Panc1 (cell line): ENCODE measurements around the gene SNRNP27.

Experiments
- CTCF ChIP-seq: fragments of 450-650 bp; IDR thresholded peaks from 2 replicates; pipeline ENCODE4 v1.5.1; 2017; ENCODE audit warnings: mild to moderate bottlenecking
- SIN3A ChIP-seq: IDR thresholded peaks from 2 replicates; pipeline ENCODE4 v1.6.1; 2012; ENCODE audit warnings: low read depth, mild to moderate bottlenecking, low read length, moderate library complexity, borderline replicate concordance; ENCODE audit not compliant: insufficient read depth
- TF ChIP-seq, protein P1 (sequence below), 2 experiments: IDR thresholded peaks; 2 replicates each; pipeline ENCODE4 v1.6.1; 2011 to 2012; ENCODE audit warnings: low read depth in 2 of 2, control low read depth in 1 of 2, low read length in 1 of 2, mild to moderate bottlenecking in 1 of 2, moderate library complexity in 1 of 2; ENCODE audit not compliant: insufficient read depth in 1 of 2

DNA sequence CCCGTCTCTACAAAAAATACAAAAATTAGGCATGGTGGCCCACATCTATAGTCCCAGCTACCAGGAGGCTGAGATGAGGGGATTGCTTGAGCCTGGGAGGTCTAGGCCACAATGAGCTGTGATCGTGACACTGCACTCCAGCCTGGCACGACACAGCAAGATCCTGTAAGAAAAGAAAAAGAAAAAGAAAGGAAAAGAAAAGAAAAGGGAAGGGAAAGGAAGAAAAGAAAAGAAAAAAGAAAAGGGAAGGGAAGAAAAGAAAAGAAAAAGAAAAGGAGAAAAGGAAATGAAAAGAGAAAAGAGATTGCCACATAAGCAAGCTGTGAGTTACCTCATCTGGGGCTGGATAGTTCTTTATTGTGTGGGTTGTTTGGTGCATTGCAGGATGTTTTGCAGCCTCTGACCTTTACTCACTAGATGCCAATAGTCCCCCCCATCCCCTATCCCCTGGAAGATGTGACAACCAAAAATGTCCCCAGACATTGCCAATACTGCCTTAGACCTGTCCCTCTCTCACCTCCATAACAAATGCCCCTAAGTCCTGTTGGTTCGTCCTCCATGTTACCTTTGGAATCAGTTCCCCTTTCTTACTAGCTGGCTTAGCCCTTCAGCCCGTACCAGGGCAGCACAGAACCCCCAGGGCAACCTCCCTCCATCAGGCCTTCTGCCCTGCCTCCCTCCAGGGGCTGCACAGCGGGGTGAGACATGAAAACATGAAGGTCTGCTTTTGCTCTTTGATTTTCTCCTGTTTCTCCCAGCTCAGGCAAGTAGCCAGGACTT, 58.8 kb downstream of the SNRNP27 start:
- no peak for TF ChIP-seq CTCF
- no peak for TF ChIP-seq SIN3A
- TF ChIP-seq, protein P1, sequence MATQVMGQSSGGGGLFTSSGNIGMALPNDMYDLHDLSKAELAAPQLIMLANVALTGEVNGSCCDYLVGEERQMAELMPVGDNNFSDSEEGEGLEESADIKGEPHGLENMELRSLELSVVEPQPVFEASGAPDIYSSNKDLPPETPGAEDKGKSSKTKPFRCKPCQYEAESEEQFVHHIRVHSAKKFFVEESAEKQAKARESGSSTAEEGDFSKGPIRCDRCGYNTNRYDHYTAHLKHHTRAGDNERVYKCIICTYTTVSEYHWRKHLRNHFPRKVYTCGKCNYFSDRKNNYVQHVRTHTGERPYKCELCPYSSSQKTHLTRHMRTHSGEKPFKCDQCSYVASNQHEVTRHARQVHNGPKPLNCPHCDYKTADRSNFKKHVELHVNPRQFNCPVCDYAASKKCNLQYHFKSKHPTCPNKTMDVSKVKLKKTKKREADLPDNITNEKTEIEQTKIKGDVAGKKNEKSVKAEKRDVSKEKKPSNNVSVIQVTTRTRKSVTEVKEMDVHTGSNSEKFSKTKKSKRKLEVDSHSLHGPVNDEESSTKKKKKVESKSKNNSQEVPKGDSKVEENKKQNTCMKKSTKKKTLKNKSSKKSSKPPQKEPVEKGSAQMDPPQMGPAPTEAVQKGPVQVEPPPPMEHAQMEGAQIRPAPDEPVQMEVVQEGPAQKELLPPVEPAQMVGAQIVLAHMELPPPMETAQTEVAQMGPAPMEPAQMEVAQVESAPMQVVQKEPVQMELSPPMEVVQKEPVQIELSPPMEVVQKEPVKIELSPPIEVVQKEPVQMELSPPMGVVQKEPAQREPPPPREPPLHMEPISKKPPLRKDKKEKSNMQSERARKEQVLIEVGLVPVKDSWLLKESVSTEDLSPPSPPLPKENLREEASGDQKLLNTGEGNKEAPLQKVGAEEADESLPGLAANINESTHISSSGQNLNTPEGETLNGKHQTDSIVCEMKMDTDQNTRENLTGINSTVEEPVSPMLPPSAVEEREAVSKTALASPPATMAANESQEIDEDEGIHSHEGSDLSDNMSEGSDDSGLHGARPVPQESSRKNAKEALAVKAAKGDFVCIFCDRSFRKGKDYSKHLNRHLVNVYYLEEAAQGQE (IDR thresholded peaks at IDR 0.05; ENCODE audit: insufficient read depth in 1 of 2, low read depth in 2 of 2, low read length in 1 of 2) = no peak
